ENCODE measurements around the gene TRAM2. TPM values are rescaled to one million over a fixed set of nuclear protein-coding genes. Genes with fewer than 3 reads are reported as not detected.
A peak's percentile ranks its signal among the peaks of the same experiment; 100 is the strongest.

TRAM2 gene
- total and polyA plus RNA-seq, 2 of the 13 experiments (the other 11 are each of a cell fraction or from before 2014, with no cell fraction given) = 49.1 to 72.5 TPM

DNA sequence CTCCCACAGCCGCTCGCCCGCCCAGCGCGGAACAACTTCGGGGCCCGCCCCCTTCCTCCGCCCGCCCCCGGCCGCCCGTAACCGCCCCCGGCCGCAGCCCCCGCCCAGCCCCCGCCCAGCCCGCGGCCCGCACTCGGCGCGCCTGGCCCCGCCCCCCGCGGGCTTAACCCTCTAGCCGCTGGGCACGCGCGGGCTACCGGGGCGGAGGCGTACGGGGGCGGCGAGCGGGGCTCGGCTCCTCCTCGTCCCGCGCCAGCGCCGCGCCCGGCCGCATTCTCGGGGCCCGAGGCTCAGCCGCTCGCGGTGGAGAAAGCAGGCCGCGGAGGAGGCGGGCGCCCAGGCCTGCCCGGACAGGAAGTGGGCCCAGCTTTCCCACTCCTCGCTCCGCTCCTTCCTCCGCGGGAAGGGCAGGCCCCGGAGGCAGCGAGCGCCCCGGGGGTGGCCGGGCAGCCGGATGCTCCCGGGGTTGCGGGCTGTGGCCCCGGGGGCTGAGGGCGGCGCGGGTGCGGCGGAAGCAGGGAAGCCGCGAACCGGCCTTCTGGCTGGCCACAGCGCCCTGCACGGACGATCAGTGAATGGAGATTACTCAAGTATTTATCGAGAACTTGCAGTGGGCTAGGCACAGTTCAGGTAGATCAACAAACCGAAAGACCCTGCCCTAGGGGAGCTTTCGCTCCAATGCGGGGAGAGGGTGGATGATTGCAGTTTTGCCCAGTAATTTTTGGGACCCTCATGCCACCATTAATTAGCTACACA, at the start of gene TRAM2 (continued):
- TF ChIP-seq, protein P1, sequence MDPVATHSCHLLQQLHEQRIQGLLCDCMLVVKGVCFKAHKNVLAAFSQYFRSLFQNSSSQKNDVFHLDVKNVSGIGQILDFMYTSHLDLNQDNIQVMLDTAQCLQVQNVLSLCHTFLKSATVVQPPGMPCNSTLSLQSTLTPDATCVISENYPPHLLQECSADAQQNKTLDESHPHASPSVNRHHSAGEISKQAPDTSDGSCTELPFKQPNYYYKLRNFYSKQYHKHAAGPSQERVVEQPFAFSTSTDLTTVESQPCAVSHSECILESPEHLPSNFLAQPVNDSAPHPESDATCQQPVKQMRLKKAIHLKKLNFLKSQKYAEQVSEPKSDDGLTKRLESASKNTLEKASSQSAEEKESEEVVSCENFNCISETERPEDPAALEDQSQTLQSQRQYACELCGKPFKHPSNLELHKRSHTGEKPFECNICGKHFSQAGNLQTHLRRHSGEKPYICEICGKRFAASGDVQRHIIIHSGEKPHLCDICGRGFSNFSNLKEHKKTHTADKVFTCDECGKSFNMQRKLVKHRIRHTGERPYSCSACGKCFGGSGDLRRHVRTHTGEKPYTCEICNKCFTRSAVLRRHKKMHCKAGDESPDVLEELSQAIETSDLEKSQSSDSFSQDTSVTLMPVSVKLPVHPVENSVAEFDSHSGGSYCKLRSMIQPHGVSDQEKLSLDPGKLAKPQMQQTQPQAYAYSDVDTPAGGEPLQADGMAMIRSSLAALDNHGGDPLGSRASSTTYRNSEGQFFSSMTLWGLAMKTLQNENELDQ (CRISPR knock-in tag; IDR thresholded peaks at IDR 0.05; ENCODE audit: borderline replicate concordance) = no peak
- TF ChIP-seq ZNF33A (CRISPR knock-in tag; IDR thresholded peaks at IDR 0.05; ENCODE audit: borderline replicate concordance) = no peak
- TF ChIP-seq HNF4G (IDR thresholded peaks at IDR 0.05; ENCODE audit: borderline replicate concordance, low read depth, low read length) = no peak
- 0 out of 2 replicates have a peak, but pooled peaks have one; percentile 47 for TF ChIP-seq HNF4G (CRISPR knock-in tag; IDR thresholded peaks at IDR 0.05; ENCODE audit: borderline replicate concordance, low read depth)
- TF ChIP-seq HNRNPK (IDR thresholded peaks at IDR 0.05; ENCODE audit: low read depth, low read length, poor library complexity, severe bottlenecking) = peak; percentile 87
- TF ChIP-seq ELF4 (CRISPR knock-in tag; IDR thresholded peaks at IDR 0.05; ENCODE audit: borderline replicate concordance) = no peak; the same call in 1 of the 2 replicates
- peak; percentile 67 for TF ChIP-seq GABPA (IDR thresholded peaks at IDR 0.05; ENCODE audit: low read depth, low read length)
- no peak; the same call in 1 of the 2 replicates for TF ChIP-seq GABPA (CRISPR knock-in tag; IDR thresholded peaks at IDR 0.05; ENCODE audit: low read depth)
- no peak for TF ChIP-seq EEA1 (CRISPR knock-in tag; IDR thresholded peaks at IDR 0.05; ENCODE audit: borderline replicate concordance)
- peak; percentile 36 for TF ChIP-seq STAG1 (CRISPR knock-in tag; IDR thresholded peaks at IDR 0.05)
- TF ChIP-seq ZNF777 (CRISPR knock-in tag; IDR thresholded peaks at IDR 0.05) = no peak
- no peak for TF ChIP-seq FLYWCH1 (CRISPR knock-in tag; IDR thresholded peaks at IDR 0.05)
- no peak for TF ChIP-seq PITX1 (CRISPR knock-in tag; IDR thresholded peaks at IDR 0.05)
- no peak; the same call in 1 of the 2 replicates for TF ChIP-seq ZNF878 (CRISPR knock-in tag; IDR thresholded peaks at IDR 0.05)
- no peak for TF ChIP-seq ZNF546 (CRISPR knock-in tag; conservative IDR thresholded peaks at IDR 0.05)
- TF ChIP-seq, protein P2, sequence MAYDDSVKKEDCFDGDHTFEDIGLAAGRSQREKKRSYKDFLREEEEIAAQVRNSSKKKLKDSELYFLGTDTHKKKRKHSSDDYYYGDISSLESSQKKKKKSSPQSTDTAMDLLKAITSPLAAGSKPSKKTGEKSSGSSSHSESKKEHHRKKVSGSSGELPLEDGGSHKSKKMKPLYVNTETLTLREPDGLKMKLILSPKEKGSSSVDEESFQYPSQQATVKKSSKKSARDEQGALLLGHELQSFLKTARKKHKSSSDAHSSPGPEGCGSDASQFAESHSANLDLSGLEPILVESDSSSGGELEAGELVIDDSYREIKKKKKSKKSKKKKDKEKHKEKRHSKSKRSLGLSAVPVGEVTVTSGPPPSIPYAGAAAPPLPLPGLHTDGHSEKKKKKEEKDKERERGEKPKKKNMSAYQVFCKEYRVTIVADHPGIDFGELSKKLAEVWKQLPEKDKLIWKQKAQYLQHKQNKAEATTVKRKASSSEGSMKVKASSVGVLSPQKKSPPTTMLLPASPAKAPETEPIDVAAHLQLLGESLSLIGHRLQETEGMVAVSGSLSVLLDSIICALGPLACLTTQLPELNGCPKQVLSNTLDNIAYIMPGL (CRISPR knock-in tag; IDR thresholded peaks at IDR 0.05; ENCODE audit: borderline replicate concordance in 1 of 2, low read depth in 1 of 2) = peak; percentile 55 to 57; a peak in 2 of 4 replicates
- TF ChIP-seq, protein P3, sequence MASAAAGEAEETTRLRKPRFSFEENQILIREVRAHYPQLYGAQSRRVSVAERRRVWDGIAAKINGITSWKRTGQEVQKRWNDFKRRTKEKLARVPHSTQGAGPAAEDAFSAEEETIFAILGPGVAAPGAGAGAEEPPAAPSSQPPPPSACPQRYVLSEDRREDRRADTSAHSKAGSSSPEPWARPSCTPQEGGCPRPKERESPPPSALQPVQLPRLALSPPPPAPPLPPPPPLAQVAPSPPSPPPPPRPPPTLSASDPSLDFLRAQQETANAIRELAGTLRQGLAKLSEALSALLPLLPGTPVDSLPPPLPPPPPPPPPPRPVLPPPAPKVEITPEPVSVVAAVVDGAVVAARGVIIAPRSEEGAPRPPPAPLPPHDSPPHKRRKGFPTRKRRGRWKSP (CRISPR knock-in tag; IDR thresholded peaks at IDR 0.05) = peak; percentile 19; the same call in 1 of the 2 replicates
- no peak for TF ChIP-seq ZNF136 (CRISPR knock-in tag; IDR thresholded peaks at IDR 0.05; ENCODE audit: low read depth)
- TF ChIP-seq ARNT (IDR thresholded peaks at IDR 0.05) = no peak
- TF ChIP-seq TAF1 (CRISPR knock-in tag; IDR thresholded peaks at IDR 0.05) = peak; percentile 73
- no peak for TF ChIP-seq U2AF1 (optimal IDR thresholded peaks at IDR 0.05; ENCODE audit: low read depth, low read length)
- TF ChIP-seq, protein P4, sequence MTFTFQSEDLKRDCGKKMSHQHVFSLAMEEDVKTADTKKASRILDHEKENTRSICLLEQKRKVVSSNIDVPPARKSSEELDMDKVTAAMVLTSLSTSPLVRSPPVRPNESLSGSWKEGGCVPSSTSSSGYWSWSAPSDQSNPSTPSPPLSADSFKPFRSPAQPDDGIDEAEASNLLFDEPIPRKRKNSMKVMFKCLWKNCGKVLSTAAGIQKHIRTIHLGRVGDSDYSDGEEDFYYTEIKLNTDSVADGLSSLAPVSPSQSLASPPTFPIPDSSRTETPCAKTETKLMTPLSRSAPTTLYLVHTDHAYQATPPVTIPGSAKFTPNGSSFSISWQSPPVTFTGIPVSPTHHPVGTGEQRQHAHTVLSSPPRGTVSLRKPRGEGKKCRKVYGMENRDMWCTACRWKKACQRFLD (CRISPR knock-in tag; IDR thresholded peaks at IDR 0.05; ENCODE audit: borderline replicate concordance) = peak; percentile 83; the same call in 1 of the 2 replicates
- 0 out of 2 replicates have a peak, but pooled peaks have one; percentile 57 for TF ChIP-seq ZNF256 (CRISPR knock-in tag; conservative IDR thresholded peaks at IDR 0.05)
- TF ChIP-seq ZMYM4 (CRISPR knock-in tag; IDR thresholded peaks at IDR 0.05) = peak; percentile 70; the same call in 1 of the 2 replicates

Data from HepG2 (cell line).